GM12878 (cell line): ENCODE results near the gene FLACC1. TPM values are rescaled to one million over a fixed set of nuclear protein-coding genes. Genes with fewer than 3 reads are reported as not detected.

Experiments used
- BCL3 ChIP-seq: IDR thresholded peaks from 2 replicates; pipeline ENCODE4 v1.6.1; 2011; ENCODE audit warnings: borderline replicate concordance, low read depth, mild to moderate bottlenecking, moderate library complexity, low read length; ENCODE audit not compliant: insufficient read depth, poor library complexity, severe bottlenecking
- BRCA1 ChIP-seq: IDR thresholded peaks from 2 replicates; pipeline ENCODE4 v1.6.1; 2011; ENCODE audit warnings: low read depth, low read length, improper control_type of control experiment
- CEBPZ ChIP-seq: fragments of 150-350 bp; IDR thresholded peaks from 2 replicates; pipeline ENCODE4 v1.6.1; 2016; ENCODE audit warnings: low read depth, low read length
- IKZF1 ChIP-seq: fragments of 450-650 bp; conservative IDR thresholded peaks from 2 replicates; pipeline ENCODE4 v1.6.1; 2017; ENCODE audit warnings: antibody characterized with exemption, mild to moderate bottlenecking
- IRF3 ChIP-seq: fragments of 450-650 bp; IDR thresholded peaks from 2 replicates; pipeline ENCODE4 v1.6.1; 2014; ENCODE audit warnings: mild to moderate bottlenecking
- LARP7 ChIP-seq: fragments of 450-650 bp; IDR thresholded peaks from 2 replicates; pipeline ENCODE4 v1.6.1; 2017; ENCODE audit warnings: mild to moderate bottlenecking
- MLLT1 ChIP-seq: fragments of 450-650 bp; IDR thresholded peaks from 2 replicates; pipeline ENCODE4 v1.6.1; 2016; ENCODE audit warnings: mild to moderate bottlenecking
- MYC ChIP-seq: IDR thresholded peaks from 2 replicates; pipeline ENCODE4 v1.6.1; 2011; ENCODE audit warnings: mild to moderate bottlenecking, low read length, moderate library complexity, inconsistent platforms; ENCODE audit not compliant: insufficient read depth, insufficient replicate concordance, insufficient read length, severe bottlenecking
- NBN ChIP-seq: fragments of 450-650 bp; IDR thresholded peaks from 2 replicates; pipeline ENCODE4 v1.6.1; 2016
- POLR2A ChIP-seq: IDR thresholded peaks from 2 replicates; pipeline ENCODE4 v1.6.1; 2011; ENCODE audit warnings: low read depth, mild to moderate bottlenecking, low read length
- SIN3A ChIP-seq: IDR thresholded peaks from 2 replicates; pipeline ENCODE4 v1.6.1; 2012; ENCODE audit warnings: low read depth, low read length, improper control_type of control experiment
- SPI1 ChIP-seq: IDR thresholded peaks from 2 replicates; pipeline ENCODE4 v1.6.1; 2011; ENCODE audit warnings: low read depth, mild to moderate bottlenecking, low read length, moderate library complexity, borderline replicate concordance; ENCODE audit not compliant: insufficient read depth
- STAT1 ChIP-seq: fragments of 450-650 bp; conservative IDR thresholded peaks from 2 replicates; pipeline ENCODE4 v1.6.1; 2014; ENCODE audit warnings: antibody characterized with exemption, mild to moderate bottlenecking
- TCF7 ChIP-seq: IDR thresholded peaks from 2 replicates; pipeline ENCODE4 v1.6.1; 2014; ENCODE audit warnings: antibody characterized with exemption, borderline replicate concordance
- ZBTB40 ChIP-seq: fragments of 450-650 bp; IDR thresholded peaks from 2 replicates; pipeline ENCODE4 v1.6.1; 2016; ENCODE audit warnings: mild to moderate bottlenecking, moderate library complexity, borderline replicate concordance
- polyA plus RNA-seq, 11 experiments: library from polyadenylated mRNA; depleted of rRNA in 4 of 11; unstranded in 6 of 11; stranded (reverse) in 5 of 11; fragments of >200 nt; fragmentation: Nextera tagmentation in 4 of 11; fragmentation: Illumina TruSeq in 1 of 11; extraction: Ambion mirVana in 4 of 11; extraction: Trizol in 1 of 11; gene quantifications; 1 replicate in 1 of 11; 2 replicates in 10 of 11; pipeline versions ENCODE4 v1.2.1 to v1.2.3, GENCODE V29; 2011 to 2016; ENCODE audit warnings: inconsistent platforms in 2 of 11, missing spikeins in 2 of 11, low read depth in 1 of 11
- total RNA-seq, 4 experiments: library from RNA; depleted of rRNA in 3 of 4; stranded (reverse); fragments of >200 nt in 3 of 4; fragmentation: Illumina TruSeq in 1 of 4; extraction: Trizol in 1 of 4; gene quantifications; 2 replicates each; pipeline versions ENCODE4 v1.2.1 to v1.2.3, GENCODE V29; 2013 to 2021

Gene FLACC1
- total and polyA plus RNA-seq, 10 of the 15 experiments (the other 5 are each of a cell fraction or from before 2014, with no cell fraction given): 0.08 to 0.54 (median 0.30) TPM; not detected in 2

- no peak for TF ChIP-seq CEBPZ
- TF ChIP-seq SIN3A: peak; percentile 86
- TF ChIP-seq MLLT1: peak; percentile 90
- peak; percentile 61 for TF ChIP-seq POLR2A
- no peak; the same call in 1 of the 2 replicates for TF ChIP-seq ZBTB40
- peak; percentile 78 for TF ChIP-seq LARP7
- TF ChIP-seq NBN: peak; percentile 88
- peak; percentile 57 for TF ChIP-seq MYC
- TF ChIP-seq IRF3: no peak
- peak; percentile 95 for TF ChIP-seq IKZF1
- 0 out of 2 replicates have a peak, but pooled peaks have one; percentile 50 for TF ChIP-seq TCF7
- peak; percentile 80 for TF ChIP-seq BCL3
- TF ChIP-seq BRCA1: no peak
- TF ChIP-seq STAT1: no peak
- TF ChIP-seq SPI1: peak; percentile 53; the same call in 1 of the 2 replicates
These were observed 99.0 kb downstream of the FLACC1 start (continued) for GRCh38 chr2:201257956-201258665.
